ENCODE measurements around the gene PTPRE. TPM values are rescaled to one million over a fixed set of nuclear protein-coding genes. Genes with fewer than 3 reads are reported as not detected.

The PTPRE gene
- polyA plus RNA-seq, 1 of the 3 experiments (the other 2 are of a cell fraction): 11.8 TPM

GRCh38 chr10:127867805-127868204, 39.1 kb upstream of the PTPRE start:
- Histone ChIP-seq H3K9me3 (no peaks in the 10 kb centered on the region), H3K36me3 (replicated peaks in 1 of 2; ENCODE audit: control insufficient read depth in 1 of 2, insufficient read depth in 2 of 2, low read length in 1 of 2) (no peaks in the 10 kb centered on the region), H3K79me2 (ENCODE audit: insufficient read depth) (no peaks in the 10 kb centered on the region), H3F3A (replicated peaks; ENCODE audit: insufficient read depth) (no peaks in the 10 kb centered on the region), H2AFZ (ENCODE audit: low read depth) (no peak overlapping the region), H4K20me1 (ENCODE audit: insufficient read depth) (no peaks in the 10 kb centered on the region), H3K27me3 (ENCODE audit: insufficient read depth) (no peaks in the 10 kb centered on the region), H3K9ac (no peak overlapping the region), H3K4me2 (no peak overlapping the region), H3K4me3 (ENCODE audit: low read depth in 2 of 2, low read length in 1 of 2) (no peak overlapping the region), H3K4me1 (ENCODE audit: control insufficient read depth in 1 of 2, insufficient read depth in 2 of 2, low read depth in 1 of 2, low read length in 1 of 2) (no peaks in the 10 kb centered on the region), H3K9me2 (no peaks in the 10 kb centered on the region), H3K27ac (ENCODE audit: low read depth in 2 of 2, low read length in 1 of 2) (no peak overlapping the region)
- DNase-seq: no peak
- WGBS (ENCODE audit: low lambda C conversion rate): 0% methylated on average over 1 of the region's 1 CpG
- POLR2A ChIA-PET: no interaction called here
- TF ChIP-seq YY1 (IDR thresholded peaks at IDR 0.05; ENCODE audit: low read depth) (no peak), TAF1 (IDR thresholded peaks at IDR 0.05; ENCODE audit: borderline replicate concordance, low read depth, low read length) (no peak), MEF2A (IDR thresholded peaks at IDR 0.05; ENCODE audit: borderline replicate concordance, low read depth) (no peak), GATA2 (CRISPR knock-in tag; IDR thresholded peaks at IDR 0.05) (no peak), EP300 (IDR thresholded peaks at IDR 0.05; ENCODE audit: borderline replicate concordance in 1 of 2, low read depth in 1 of 2, low read length in 1 of 2) (no peak), RXRA (IDR thresholded peaks at IDR 0.05; ENCODE audit: borderline replicate concordance, low read depth) (no peak), ZBTB33 (IDR thresholded peaks at IDR 0.05; ENCODE audit: borderline replicate concordance, low read depth) (no peak), FOXM1 (IDR thresholded peaks at IDR 0.05; ENCODE audit: low read depth) (no peak), ELF1 (IDR thresholded peaks at IDR 0.05) (no peak)
- CTCF ChIA-PET: interaction anchor here (1.6 kb wide), 1 partner anchor 14 kb away, joined by 6 read pairs; no protein-coding TSS in a partner anchor

- CTCF ChIA-PET: interaction anchor here (1.2 to 1.5 kb wide), 2 partner anchors 15 to 142 kb away, joined by 4 to 6 read pairs; no protein-coding TSS in a partner anchor
- no peaks in the 10 kb centered on the region for H3K79me2 ChIP-seq (ENCODE audit: insufficient read depth)
- TF ChIP-seq MXI1 (IDR thresholded peaks at IDR 0.05; ENCODE audit: low read depth, low read length) (no peak), RXRA (IDR thresholded peaks at IDR 0.05; ENCODE audit: borderline replicate concordance, low read depth) (no peak), IRF3 (IDR thresholded peaks at IDR 0.05; ENCODE audit: low read depth, low read length) (no peak), TCF12 (IDR thresholded peaks at IDR 0.05) (no peak), MEF2A (IDR thresholded peaks at IDR 0.05; ENCODE audit: borderline replicate concordance, low read depth) (no peak), GABPA (IDR thresholded peaks at IDR 0.05; ENCODE audit: low read depth) (no peak), ZBTB33 (IDR thresholded peaks at IDR 0.05; ENCODE audit: borderline replicate concordance, low read depth) (no peak), JUND (IDR thresholded peaks at IDR 0.05) (no peak), USF2 (IDR thresholded peaks at IDR 0.05; ENCODE audit: borderline replicate concordance, low read depth, low read length) (no peak), TAF1 (IDR thresholded peaks at IDR 0.05; ENCODE audit: borderline replicate concordance, low read depth, low read length) (no peak), ELF1 (IDR thresholded peaks at IDR 0.05) (no peak), PBX3 (IDR thresholded peaks at IDR 0.05) (no peak), USF1 (IDR thresholded peaks at IDR 0.05; ENCODE audit: borderline replicate concordance, low read depth) (no peak), EZH2phosphoT487 (IDR thresholded peaks at IDR 0.05; ENCODE audit: borderline replicate concordance, low read depth) (no peak), FOXM1 (IDR thresholded peaks at IDR 0.05; ENCODE audit: low read depth) (no peak), FOSL2 (IDR thresholded peaks at IDR 0.05; ENCODE audit: borderline replicate concordance, low read depth) (no peak), SIN3A (IDR thresholded peaks at IDR 0.05; ENCODE audit: borderline replicate concordance, low read depth, low read length) (no peak)
Measured at GRCh38 chr10:127869329-127869728, 37.6 kb upstream of the PTPRE start.

More at GRCh38 chr10:127869329-127869728, 37.6 kb upstream of the PTPRE start:
- H3K4me2 ChIP-seq: no peak overlapping the region
- no peaks in the 10 kb centered on the region for H3F3A ChIP-seq (replicated peaks; ENCODE audit: insufficient read depth)
- no peaks in the 10 kb centered on the region for H3K4me1 ChIP-seq (ENCODE audit: control insufficient read depth in 1 of 2, insufficient read depth in 2 of 2, low read depth in 1 of 2, low read length in 1 of 2)
- no peaks in the 10 kb centered on the region for H3K9me2 ChIP-seq
- no peak overlapping the region for H3K4me3 ChIP-seq (ENCODE audit: low read depth in 2 of 2, low read length in 1 of 2)
- H3K9me3 ChIP-seq: no peaks in the 10 kb centered on the region
- no peak overlapping the region for H3K27ac ChIP-seq (ENCODE audit: low read depth in 2 of 2, low read length in 1 of 2)
- POLR2A ChIA-PET: no interaction called here
- no peaks in the 10 kb centered on the region for H4K20me1 ChIP-seq (ENCODE audit: insufficient read depth)
- no peak for DNase-seq
- no peaks in the 10 kb centered on the region for H3K27me3 ChIP-seq (ENCODE audit: insufficient read depth)
- H2AFZ ChIP-seq (ENCODE audit: low read depth): no peak overlapping the region
- H3K9ac ChIP-seq: no peak overlapping the region
- no peaks in the 10 kb centered on the region for H3K36me3 ChIP-seq (replicated peaks in 1 of 2; ENCODE audit: control insufficient read depth in 1 of 2, insufficient read depth in 2 of 2, low read length in 1 of 2)
